AG09319 (cell line): ENCODE measurements around the gene PRPF31.
A peak's percentile ranks its signal among the peaks of the same experiment; 100 is the strongest.

Experiments
- DNase-seq: peaks from one replicate; pipeline ENCODE4 v3.0.0-alpha.2; 2010; ENCODE audit warnings: low read depth; ENCODE audit errors: extremely low read depth
- CTCF ChIP-seq: IDR thresholded peaks from 2 replicates; pipeline ENCODE4 v1.5.1; 2011; ENCODE audit warnings: low read depth, mild to moderate bottlenecking, inconsistent platforms, low read length, moderate library complexity

Gene PRPF31

GRCh38 chr19:54115109-54116063 lies at the start of gene PRPF31, which contains the start of gene TFPT:
PRPF31 (plus strand) TSS chr19:54115754; CDS start chr19:54118279, 2,525 bp downstream.
TFPT (minus strand) TSS chr19:54115657; CDS start chr19:54115269, 388 bp downstream.
- no peak for TF ChIP-seq CTCF
- DNase-seq = peak; percentile 88

GRCh38 chr19:54069470-54069869 lies 46.1 kb upstream of the PRPF31 start:
- TF ChIP-seq CTCF = no peak
- DNase-seq = no peak

- no peak for DNase-seq
- TF ChIP-seq CTCF = no peak
These were observed 41.7 kb upstream of the PRPF31 start for GRCh38 chr19:54073829-54074228.

- DNase-seq = no peak
- no peak for TF ChIP-seq CTCF
These were observed 40.7 kb upstream of the PRPF31 start for GRCh38 chr19:54074851-54075250.

- no peak for DNase-seq
- no peak for TF ChIP-seq CTCF
These were observed 38.2 kb upstream of the PRPF31 start for GRCh38 chr19:54077334-54077733.

GRCh38 chr19:54081032-54081431 lies 34.5 kb upstream of the PRPF31 start, which contains the start of gene TARM1:
TARM1 (minus strand) TSS chr19:54081365; CDS start chr19:54081340, 25 bp downstream.
- no peak for DNase-seq
- TF ChIP-seq CTCF = no peak

GRCh38 chr19:54084410-54084809 lies 31.1 kb upstream of the PRPF31 start:
- DNase-seq = no peak
- no peak for TF ChIP-seq CTCF
